ENCODE measurements around the gene TMEM18.

Gene TMEM18

GRCh38 chr2:643761-644160 is 33.4 kb downstream of the TMEM18 start:
- no peak for DNase-seq (ENCODE audit: low read depth, low spot score)
- H3K9me3 ChIP-seq (ENCODE audit: insufficient read depth, low read length) = no peaks in the 10 kb centered on the region; the same call in 1 of the 2 replicates
- TF ChIP-seq ZNF274 (IDR thresholded peaks at IDR 0.05; ENCODE audit: low read depth, low read length) (no peak), YY1 (IDR thresholded peaks at IDR 0.05; ENCODE audit: insufficient read depth, insufficient read length) (no peak), SUZ12 (IDR thresholded peaks at IDR 0.05; ENCODE audit: extremely low read depth, insufficient read depth, insufficient read length) (no peak)
- no peaks in the 10 kb centered on the region for H3K27me3 ChIP-seq (ENCODE audit: insufficient read depth, insufficient read length)
- no peak overlapping the region for H3K9ac ChIP-seq (ENCODE audit: insufficient read length, low read depth)
- H3K4me3 ChIP-seq (ENCODE audit: insufficient read length, low read depth) = no peak overlapping the region
- no peaks in the 10 kb centered on the region for H3K4me1 ChIP-seq (ENCODE audit: insufficient read depth, insufficient read length)
- no peaks in the 10 kb centered on the region for H3K36me3 ChIP-seq (ENCODE audit: insufficient read depth, insufficient read length, low read length)

- Histone ChIP-seq H3K9ac (ENCODE audit: insufficient read length, low read depth) (no peak overlapping the region), H3K9me3 (ENCODE audit: insufficient read depth, low read length) (no peaks in the 10 kb centered on the region; the same call in 1 of the 2 replicates), H3K4me3 (ENCODE audit: insufficient read length, low read depth) (no peak overlapping the region), H3K27me3 (ENCODE audit: insufficient read depth, insufficient read length) (no peaks in the 10 kb centered on the region), H3K36me3 (ENCODE audit: insufficient read depth, insufficient read length, low read length) (no peaks in the 10 kb centered on the region), H3K4me1 (ENCODE audit: insufficient read depth, insufficient read length) (no peaks in the 10 kb centered on the region)
- DNase-seq (ENCODE audit: low read depth, low spot score) = no peak
- TF ChIP-seq SUZ12 (IDR thresholded peaks at IDR 0.05; ENCODE audit: extremely low read depth, insufficient read depth, insufficient read length) (no peak), YY1 (IDR thresholded peaks at IDR 0.05; ENCODE audit: insufficient read depth, insufficient read length) (no peak), ZNF274 (IDR thresholded peaks at IDR 0.05; ENCODE audit: low read depth, low read length) (no peak)
Observed at GRCh38 chr2:643334-643733, 33.9 kb downstream of the TMEM18 start.

GRCh38 chr2:641872-642815 is 35.1 kb downstream of the TMEM18 start:
- H3K36me3 ChIP-seq (ENCODE audit: insufficient read depth, insufficient read length, low read length) = no peaks in the 10 kb centered on the region
- H3K27me3 ChIP-seq (ENCODE audit: insufficient read depth, insufficient read length) = no peaks in the 10 kb centered on the region
- no peak overlapping the region for H3K4me3 ChIP-seq (ENCODE audit: insufficient read length, low read depth)
- H3K9me3 ChIP-seq (ENCODE audit: insufficient read depth, low read length) = no peaks in the 10 kb centered on the region; the same call in 1 of the 2 replicates
- DNase-seq (ENCODE audit: low read depth, low spot score) = no peak
- H3K9ac ChIP-seq (ENCODE audit: insufficient read length, low read depth) = no peak overlapping the region
- no peak for TF ChIP-seq SUZ12 (IDR thresholded peaks at IDR 0.05; ENCODE audit: extremely low read depth, insufficient read depth, insufficient read length)
- TF ChIP-seq YY1 (IDR thresholded peaks at IDR 0.05; ENCODE audit: insufficient read depth, insufficient read length) = no peak
- TF ChIP-seq ZNF274 (IDR thresholded peaks at IDR 0.05; ENCODE audit: low read depth, low read length) = no peak
- H3K4me1 ChIP-seq (ENCODE audit: insufficient read depth, insufficient read length) = no peaks in the 10 kb centered on the region

- Histone ChIP-seq H3K36me3 (ENCODE audit: insufficient read depth, insufficient read length, low read length) (no peaks in the 10 kb centered on the region), H3K9ac (ENCODE audit: insufficient read length, low read depth) (no peak overlapping the region), H3K4me3 (ENCODE audit: insufficient read length, low read depth) (no peak overlapping the region), H3K9me3 (ENCODE audit: insufficient read depth, low read length) (peaks cover 5% of the 10 kb centered on the region; the same call in 1 of the 2 replicates), H3K4me1 (ENCODE audit: insufficient read depth, insufficient read length) (no peaks in the 10 kb centered on the region), H3K27me3 (ENCODE audit: insufficient read depth, insufficient read length) (no peaks in the 10 kb centered on the region)
- TF ChIP-seq YY1 (IDR thresholded peaks at IDR 0.05; ENCODE audit: insufficient read depth, insufficient read length) = no peak
- no peak for TF ChIP-seq SUZ12 (IDR thresholded peaks at IDR 0.05; ENCODE audit: extremely low read depth, insufficient read depth, insufficient read length)
- TF ChIP-seq ZNF274 (IDR thresholded peaks at IDR 0.05; ENCODE audit: low read depth, low read length) = no peak
- no peak for DNase-seq (ENCODE audit: low read depth, low spot score)
Observed at GRCh38 chr2:641164-641871, 35.9 kb downstream of the TMEM18 start.

- no peaks in the 10 kb centered on the region for H3K36me3 ChIP-seq (ENCODE audit: insufficient read depth, insufficient read length, low read length)
- H3K9ac ChIP-seq (ENCODE audit: insufficient read length, low read depth) = no peak overlapping the region
- no peaks in the 10 kb centered on the region for H3K4me1 ChIP-seq (ENCODE audit: insufficient read depth, insufficient read length)
- TF ChIP-seq ZNF274 (IDR thresholded peaks at IDR 0.05; ENCODE audit: low read depth, low read length) (no peak), YY1 (IDR thresholded peaks at IDR 0.05; ENCODE audit: insufficient read depth, insufficient read length) (no peak), SUZ12 (IDR thresholded peaks at IDR 0.05; ENCODE audit: extremely low read depth, insufficient read depth, insufficient read length) (no peak)
- DNase-seq (ENCODE audit: low read depth, low spot score) = no peak
- peaks cover 8% of the 10 kb centered on the region; the same call in 1 of the 2 replicates for H3K9me3 ChIP-seq (ENCODE audit: insufficient read depth, low read length)
- no peak overlapping the region for H3K4me3 ChIP-seq (ENCODE audit: insufficient read length, low read depth)
- no peaks in the 10 kb centered on the region for H3K27me3 ChIP-seq (ENCODE audit: insufficient read depth, insufficient read length)
Observed at GRCh38 chr2:639703-640102, 37.5 kb downstream of the TMEM18 start.

GRCh38 chr2:637804-638203 is 39.4 kb downstream of the TMEM18 start:
- H3K9me3 ChIP-seq (ENCODE audit: insufficient read depth, low read length) = peaks cover 8% of the 10 kb centered on the region; the same call in 1 of the 2 replicates
- H3K4me1 ChIP-seq (ENCODE audit: insufficient read depth, insufficient read length) = no peaks in the 10 kb centered on the region
- no peaks in the 10 kb centered on the region for H3K27me3 ChIP-seq (ENCODE audit: insufficient read depth, insufficient read length)
- no peak for DNase-seq (ENCODE audit: low read depth, low spot score)
- no peak overlapping the region for H3K9ac ChIP-seq (ENCODE audit: insufficient read length, low read depth)
- no peaks in the 10 kb centered on the region for H3K36me3 ChIP-seq (ENCODE audit: insufficient read depth, insufficient read length, low read length)
- TF ChIP-seq ZNF274 (IDR thresholded peaks at IDR 0.05; ENCODE audit: low read depth, low read length) (no peak), YY1 (IDR thresholded peaks at IDR 0.05; ENCODE audit: insufficient read depth, insufficient read length) (no peak), SUZ12 (IDR thresholded peaks at IDR 0.05; ENCODE audit: extremely low read depth, insufficient read depth, insufficient read length) (no peak)
- H3K4me3 ChIP-seq (ENCODE audit: insufficient read length, low read depth) = no peak overlapping the region

GRCh38 chr2:637406-637776 is 39.8 kb downstream of the TMEM18 start:
- H3K36me3 ChIP-seq (ENCODE audit: insufficient read depth, insufficient read length, low read length) = no peaks in the 10 kb centered on the region
- DNase-seq (ENCODE audit: low read depth, low spot score) = no peak
- H3K9ac ChIP-seq (ENCODE audit: insufficient read length, low read depth) = no peak overlapping the region
- TF ChIP-seq ZNF274 (IDR thresholded peaks at IDR 0.05; ENCODE audit: low read depth, low read length) = no peak
- no peak for TF ChIP-seq YY1 (IDR thresholded peaks at IDR 0.05; ENCODE audit: insufficient read depth, insufficient read length)
- TF ChIP-seq SUZ12 (IDR thresholded peaks at IDR 0.05; ENCODE audit: extremely low read depth, insufficient read depth, insufficient read length) = no peak
- H3K27me3 ChIP-seq (ENCODE audit: insufficient read depth, insufficient read length) = no peaks in the 10 kb centered on the region
- no peak overlapping the region for H3K4me3 ChIP-seq (ENCODE audit: insufficient read length, low read depth)
- H3K4me1 ChIP-seq (ENCODE audit: insufficient read depth, insufficient read length) = no peaks in the 10 kb centered on the region
- H3K9me3 ChIP-seq (ENCODE audit: insufficient read depth, low read length) = peaks cover 8% of the 10 kb centered on the region; the same call in 1 of the 2 replicates

Measured in NT2/D1 (cell line).